Measurements from ENCODE around the gene MARCOL. TPM values are rescaled to one million over a fixed set of nuclear protein-coding genes. Genes with fewer than 3 reads are reported as not detected.

MARCOL gene
- polyA plus RNA-seq, 1 experiment, result not detected

GRCh38 chr5:148209151-148209770 is 29.1 kb upstream of the MARCOL start:
- CTCF ChIA-PET, result interaction anchor here (0.6 kb wide), 2 partner anchors 30 to 104 kb away, joined by 3 to 4 read pairs; no protein-coding TSS in a partner anchor
- Histone ChIP-seq H3K27ac (ENCODE audit: low read depth, low read length) (no peak overlapping the region), H3K9me3 (ENCODE audit: control insufficient read depth, insufficient read depth, low read length) (no peaks in the 10 kb centered on the region), H3K4me3 (ENCODE audit: low read depth, low read length) (no peak overlapping the region), H3K27me3 (ENCODE audit: control insufficient read depth, insufficient read depth, low read length) (no peaks in the 10 kb centered on the region)
- POLR2A ChIA-PET, result no interaction called here
- DNase-seq (ENCODE audit: low read depth, low spot score), result no peak
- TF ChIP-seq CTCF (IDR thresholded peaks at IDR 0.05; ENCODE audit: low read depth, low read length), result no peak

GRCh38 chr5:148214665-148215185 is 23.6 kb upstream of the MARCOL start:
- Histone ChIP-seq H3K9me3 (ENCODE audit: control insufficient read depth, insufficient read depth, low read length) (no peaks in the 10 kb centered on the region), H3K4me3 (ENCODE audit: low read depth, low read length) (no peak overlapping the region), H3K27ac (ENCODE audit: low read depth, low read length) (no peak overlapping the region), H3K27me3 (ENCODE audit: control insufficient read depth, insufficient read depth, low read length) (no peaks in the 10 kb centered on the region)
- no peak for TF ChIP-seq CTCF (IDR thresholded peaks at IDR 0.05; ENCODE audit: low read depth, low read length)
- no peak for DNase-seq (ENCODE audit: low read depth, low spot score)
- ChIA-PET CTCF (no interaction called here), POLR2A (no interaction called here)

GRCh38 chr5:148221508-148221907 is 16.8 kb upstream of the MARCOL start:
- no peak overlapping the region for H3K4me3 ChIP-seq (ENCODE audit: low read depth, low read length)
- ChIA-PET CTCF (no interaction called here), POLR2A (no interaction called here)
- DNase-seq (ENCODE audit: low read depth, low spot score), result no peak
- no peaks in the 10 kb centered on the region for H3K27me3 ChIP-seq (ENCODE audit: control insufficient read depth, insufficient read depth, low read length)
- no peak overlapping the region for H3K27ac ChIP-seq (ENCODE audit: low read depth, low read length)
- TF ChIP-seq CTCF (IDR thresholded peaks at IDR 0.05; ENCODE audit: low read depth, low read length), result no peak
- H3K9me3 ChIP-seq (ENCODE audit: control insufficient read depth, insufficient read depth, low read length), result no peaks in the 10 kb centered on the region

GRCh38 chr5:148224117-148224742 is 14.1 kb upstream of the MARCOL start:
- Histone ChIP-seq H3K4me3 (ENCODE audit: low read depth, low read length) (no peak overlapping the region), H3K9me3 (ENCODE audit: control insufficient read depth, insufficient read depth, low read length) (no peaks in the 10 kb centered on the region), H3K27me3 (ENCODE audit: control insufficient read depth, insufficient read depth, low read length) (no peaks in the 10 kb centered on the region), H3K27ac (ENCODE audit: low read depth, low read length) (no peak overlapping the region)
- ChIA-PET CTCF (no interaction called here), POLR2A (no interaction called here)
- no peak for TF ChIP-seq CTCF (IDR thresholded peaks at IDR 0.05; ENCODE audit: low read depth, low read length)
- no peak for DNase-seq (ENCODE audit: low read depth, low spot score)

GRCh38 chr5:148228392-148228984 is 9.8 kb upstream of the MARCOL start:
- H3K27me3 ChIP-seq (ENCODE audit: control insufficient read depth, insufficient read depth, low read length), result no peaks in the 10 kb centered on the region
- POLR2A ChIA-PET, result no interaction called here
- CTCF ChIA-PET, result no interaction called here
- no peak overlapping the region for H3K27ac ChIP-seq (ENCODE audit: low read depth, low read length)
- no peak for TF ChIP-seq CTCF (IDR thresholded peaks at IDR 0.05; ENCODE audit: low read depth, low read length)
- DNase-seq (ENCODE audit: low read depth, low spot score), result no peak
- H3K4me3 ChIP-seq (ENCODE audit: low read depth, low read length), result no peak overlapping the region
- no peaks in the 10 kb centered on the region for H3K9me3 ChIP-seq (ENCODE audit: control insufficient read depth, insufficient read depth, low read length)
